Natural killer cell (primary cell): ENCODE data around the gene PLIN4. TPM values are rescaled to one million over a fixed set of nuclear protein-coding genes. Genes with fewer than 3 reads are reported as not detected.

Experiments
- ATAC-seq, 3 donors: fragments of 150-1000 bp in 2 of 3; fragments of 200-7000 bp in 1 of 3; cut with Tn5 transposase; 1 replicate in 1 of 3; 2 replicates in 2 of 3; pipeline ENCODE4 v1.10.0; 2021; ENCODE audit warnings: mild to moderate bottlenecking in 2 of 3, moderate library complexity in 2 of 3
- DNase-seq, 2 donors: peaks; one replicate each; pipeline versions ENCODE4 v3.0.0 to v3.0.0-alpha.2; 2013 to 2021; ENCODE audit warnings: mixed read lengths in 1 of 2
- H3K27ac ChIP-seq: one replicate; pipeline ENCODE4 v1.5.1; 2013; ENCODE audit warnings: mild to moderate bottlenecking, low read length
- H3K27me3 ChIP-seq: one replicate; pipeline ENCODE4 v1.6.1; 2013; ENCODE audit warnings: low read length; ENCODE audit not compliant: control insufficient read depth, insufficient read depth
- H3K36me3 ChIP-seq: one replicate; pipeline ENCODE4 v1.6.1; 2013; ENCODE audit warnings: low read length; ENCODE audit not compliant: control insufficient read depth, insufficient read depth
- H3K4me1 ChIP-seq: one replicate; pipeline ENCODE4 v1.6.1; 2013; ENCODE audit warnings: low read length; ENCODE audit not compliant: control insufficient read depth, insufficient read depth
- H3K4me3 ChIP-seq: one replicate; pipeline ENCODE4 v1.5.1; 2013; ENCODE audit warnings: low read length
- H3K9me3 ChIP-seq: one replicate; pipeline ENCODE4 v1.6.1; 2013; ENCODE audit warnings: low read length; ENCODE audit not compliant: control insufficient read depth, insufficient read depth
- H3K27ac Mint-ChIP-seq, 2 donors: one replicate each; pipeline ENCODE4 v1.8.0; 2022; ENCODE audit warnings: mild to moderate bottlenecking in 2 of 2, mixed read lengths in 2 of 2, moderate library complexity in 1 of 2
- H3K27me3 Mint-ChIP-seq, 2 donors: one replicate each; pipeline ENCODE4 v1.8.0; 2022; ENCODE audit warnings: low read depth in 2 of 2, mixed read lengths in 2 of 2
- H3K36me3 Mint-ChIP-seq: one replicate; pipeline ENCODE4 v1.8.0; 2022; ENCODE audit warnings: mixed read lengths
- H3K4me1 Mint-ChIP-seq, 2 donors: one replicate each; pipeline ENCODE4 v1.8.0; 2022; ENCODE audit warnings: mixed read lengths in 2 of 2
- H3K4me3 Mint-ChIP-seq: one replicate; pipeline ENCODE4 v1.8.0; 2022; ENCODE audit warnings: mild to moderate bottlenecking, moderate library complexity, mixed read lengths
- H3K9me3 Mint-ChIP-seq, 2 donors: one replicate each; pipeline ENCODE4 v1.8.0; 2022; ENCODE audit warnings: mixed read lengths in 2 of 2
- WGBS: methylation state at CpG from one replicate; pipeline ENCODE4 v1.1.7; 2013; ENCODE audit warnings: missing lambda C conversion rate; ENCODE audit not compliant: insufficient coverage; 5-methylcytosine and 5-hydroxymethylcytosine counted together
- intact Hi-C: fragments of 100-400 bp; cut with micrococcal nuclease; formaldehyde crosslinking; loops from one replicate; pipeline ENCODE4 v1.14.2; 2022
- total RNA-seq, 4 donors: library from RNA; stranded (reverse); fragments of 120-200 nt in 1 of 4; gene quantifications; one replicate each; pipeline versions ENCODE4 v1.2.3 to v1.2.4, GENCODE V29; 2013 to 2022
- TF ChIP-seq, protein P1 (sequence below): fragments of 200-600 bp; IDR thresholded peaks from one replicate; pipeline ENCODE4 v1.8.0; 2022; ENCODE audit warnings: antibody characterized with exemption

Gene PLIN4
- total RNA-seq, 3 donors from 2014 or later (not counting 1 experiment from before 2014, with no cell fraction given), result 0.33 TPM; not detected in 2

DNA sequence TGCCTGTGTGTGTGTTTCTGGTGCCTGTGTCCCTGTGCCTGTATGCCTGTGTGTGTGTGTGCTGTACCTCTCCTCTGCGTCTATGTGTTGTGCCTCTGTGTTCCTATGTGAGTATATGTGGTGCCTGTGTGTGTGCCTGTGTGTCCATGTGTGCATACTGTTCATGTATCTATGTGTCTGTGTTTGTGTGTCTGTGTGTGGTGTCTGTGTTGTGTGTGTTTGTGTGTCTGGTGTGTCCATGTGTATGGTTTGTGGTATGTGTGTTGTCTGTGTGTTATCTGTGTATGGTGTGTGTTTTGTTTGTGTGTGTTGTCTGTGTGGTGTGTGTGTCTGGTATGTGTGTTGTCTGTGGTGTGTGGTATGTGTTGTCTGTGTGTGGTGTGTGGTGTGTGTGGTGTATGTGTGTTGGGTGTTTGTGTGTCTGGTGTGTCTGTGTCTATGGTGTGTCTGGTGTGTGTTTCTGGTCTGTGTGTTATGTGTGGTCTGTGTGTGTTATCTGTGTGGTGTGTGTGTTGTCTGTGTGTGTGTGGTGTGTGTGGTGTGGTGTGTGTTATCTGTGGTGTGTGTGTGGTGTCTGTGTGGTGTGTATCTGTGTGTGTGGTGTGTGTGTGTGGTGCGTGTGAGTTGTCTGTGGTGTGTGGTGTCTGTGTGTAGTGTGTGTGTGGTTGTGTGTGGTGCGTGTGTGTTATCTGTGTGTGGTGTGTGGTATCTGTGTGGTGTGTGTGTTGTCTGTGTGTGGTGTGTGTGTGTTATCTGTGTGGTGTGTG is 25.8 kb downstream of the PLIN4 start:
- ATAC-seq (no peak), DNase-seq (no peak)
- 90% methylated on average over 3 of the region's 3 CpGs for whole genome bisulfite sequencing
- Histone ChIP-seq H3K4me1 (no peaks in the 10 kb centered on the region), H3K27ac (no peak overlapping the region), H3K9me3 (no peaks in the 10 kb centered on the region), H3K4me3 (no peak overlapping the region), H3K27me3 (no peaks in the 10 kb centered on the region), H3K36me3 (peaks cover 48% of the 10 kb centered on the region)
- no peaks in the 10 kb centered on the region for H3K27me3 Mint-ChIP-seq
- no peak overlapping the region for H3K4me3 Mint-ChIP-seq
- intact Hi-C loops, result no loop called here
- TF ChIP-seq, protein P1, sequence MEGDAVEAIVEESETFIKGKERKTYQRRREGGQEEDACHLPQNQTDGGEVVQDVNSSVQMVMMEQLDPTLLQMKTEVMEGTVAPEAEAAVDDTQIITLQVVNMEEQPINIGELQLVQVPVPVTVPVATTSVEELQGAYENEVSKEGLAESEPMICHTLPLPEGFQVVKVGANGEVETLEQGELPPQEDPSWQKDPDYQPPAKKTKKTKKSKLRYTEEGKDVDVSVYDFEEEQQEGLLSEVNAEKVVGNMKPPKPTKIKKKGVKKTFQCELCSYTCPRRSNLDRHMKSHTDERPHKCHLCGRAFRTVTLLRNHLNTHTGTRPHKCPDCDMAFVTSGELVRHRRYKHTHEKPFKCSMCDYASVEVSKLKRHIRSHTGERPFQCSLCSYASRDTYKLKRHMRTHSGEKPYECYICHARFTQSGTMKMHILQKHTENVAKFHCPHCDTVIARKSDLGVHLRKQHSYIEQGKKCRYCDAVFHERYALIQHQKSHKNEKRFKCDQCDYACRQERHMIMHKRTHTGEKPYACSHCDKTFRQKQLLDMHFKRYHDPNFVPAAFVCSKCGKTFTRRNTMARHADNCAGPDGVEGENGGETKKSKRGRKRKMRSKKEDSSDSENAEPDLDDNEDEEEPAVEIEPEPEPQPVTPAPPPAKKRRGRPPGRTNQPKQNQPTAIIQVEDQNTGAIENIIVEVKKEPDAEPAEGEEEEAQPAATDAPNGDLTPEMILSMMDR, result no peak
- no peak overlapping the region for H3K27ac Mint-ChIP-seq
- H3K36me3 Mint-ChIP-seq, result no peaks in the 10 kb centered on the region
- no peaks in the 10 kb centered on the region for H3K9me3 Mint-ChIP-seq
- no peaks in the 10 kb centered on the region for H3K4me1 Mint-ChIP-seq

DNA sequence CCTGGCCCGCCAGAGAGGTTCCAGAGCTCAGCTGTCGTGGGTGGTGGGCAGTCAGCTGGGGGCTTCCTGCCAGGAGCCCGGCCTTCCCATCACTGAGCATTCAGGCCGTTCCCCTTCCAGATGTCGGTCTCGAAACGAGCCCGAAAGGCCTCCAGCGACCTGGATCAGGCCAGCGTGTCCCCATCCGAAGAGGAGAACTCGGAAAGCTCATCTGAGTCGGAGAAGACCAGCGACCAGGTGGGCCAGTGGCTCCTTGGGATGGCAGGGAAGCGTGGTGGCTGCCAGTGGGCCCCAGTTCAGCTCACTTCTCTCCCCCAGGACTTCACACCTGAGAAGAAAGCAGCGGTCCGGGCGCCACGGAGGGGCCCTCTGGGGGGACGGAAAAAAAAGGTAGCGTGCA is 26.8 kb downstream of the PLIN4 start:
- Mint-ChIP-seq H3K9me3 (no peaks in the 10 kb centered on the region), H3K27me3 (no peaks in the 10 kb centered on the region), H3K36me3 (no peaks in the 10 kb centered on the region), H3K27ac (no peak overlapping the region), H3K4me3 (no peak overlapping the region), H3K4me1 (no peaks in the 10 kb centered on the region)
- TF ChIP-seq, protein P1, result no peak
- Histone ChIP-seq H3K4me1 (no peaks in the 10 kb centered on the region), H3K27ac (no peak overlapping the region), H3K27me3 (no peaks in the 10 kb centered on the region), H3K36me3 (peaks cover 45% of the 10 kb centered on the region), H3K9me3 (no peaks in the 10 kb centered on the region), H3K4me3 (no peak overlapping the region)
- DNase-seq, result no peak
- ATAC-seq, result no peak
- 96% methylated on average over 21 of the region's 21 CpGs for WGBS
- intact Hi-C loops, result no loop called here

DNA sequence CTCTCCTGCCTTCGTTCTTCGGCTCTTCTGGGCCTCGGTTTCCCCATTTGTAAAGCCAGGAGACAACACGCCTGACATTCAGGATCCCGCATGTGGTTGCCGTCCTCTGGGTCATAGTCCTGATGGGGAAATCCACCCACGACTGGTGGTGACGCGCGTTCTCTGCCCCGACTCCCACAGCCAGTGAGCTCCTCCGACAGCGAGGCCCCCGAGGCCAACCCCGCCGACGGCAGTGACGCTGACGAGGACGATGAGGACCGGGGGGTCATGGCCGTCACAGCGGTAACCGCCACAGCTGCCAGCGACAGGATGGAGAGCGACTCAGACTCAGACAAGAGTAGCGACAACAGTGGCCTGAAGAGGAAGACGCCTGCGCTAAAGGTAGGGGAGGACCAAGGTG is 29.8 kb downstream of the PLIN4 start:
- Mint-ChIP-seq H3K9me3 (no peaks in the 10 kb centered on the region), H3K27ac (no peak overlapping the region), H3K36me3 (no peaks in the 10 kb centered on the region), H3K4me3 (no peak overlapping the region), H3K4me1 (no peaks in the 10 kb centered on the region), H3K27me3 (no peaks in the 10 kb centered on the region)
- TF ChIP-seq, protein P1, result no peak
- Histone ChIP-seq H3K4me3 (no peak overlapping the region), H3K27me3 (no peaks in the 10 kb centered on the region), H3K27ac (no peak overlapping the region), H3K4me1 (no peaks in the 10 kb centered on the region), H3K36me3 (peaks cover 27% of the 10 kb centered on the region), H3K9me3 (no peaks in the 10 kb centered on the region)
- DNase-seq, result no peak
- no peak for ATAC-seq
- intact Hi-C loops, result no loop called here
- 96% methylated on average over 29 of the region's 29 CpGs for WGBS

DNA sequence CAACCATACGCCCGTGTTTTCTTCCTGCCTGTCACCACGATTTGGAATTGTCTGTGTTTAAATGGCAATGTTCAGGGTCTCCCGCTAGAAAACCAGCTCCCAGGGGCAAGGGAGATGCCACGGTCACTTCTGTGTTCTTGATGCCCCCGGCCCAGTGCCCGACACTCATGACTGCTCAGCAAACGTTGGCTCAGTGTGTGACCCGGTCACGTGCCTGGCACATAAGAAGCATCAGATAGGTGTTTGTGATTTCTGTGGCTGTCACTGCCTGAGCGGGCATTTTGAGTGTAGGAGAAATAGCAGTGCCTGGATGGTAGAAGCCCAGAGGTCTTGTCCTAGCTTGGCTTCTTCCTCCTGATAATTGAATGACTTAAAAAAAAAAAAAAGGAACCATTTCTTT is 30.7 kb downstream of the PLIN4 start:
- H3K27ac ChIP-seq, result no peak overlapping the region
- no peak overlapping the region for H3K4me3 Mint-ChIP-seq
- no peaks in the 10 kb centered on the region for H3K4me1 Mint-ChIP-seq
- peaks cover 23% of the 10 kb centered on the region for H3K36me3 ChIP-seq
- no peak overlapping the region for H3K4me3 ChIP-seq
- TF ChIP-seq, protein P1, result no peak
- H3K36me3 Mint-ChIP-seq, result no peaks in the 10 kb centered on the region
- intact Hi-C loops, result no loop called here
- ATAC-seq (no peak), DNase-seq (no peak)
- no peaks in the 10 kb centered on the region for H3K27me3 ChIP-seq
- H3K27me3 Mint-ChIP-seq, result no peaks in the 10 kb centered on the region
- H3K9me3 ChIP-seq, result no peaks in the 10 kb centered on the region
- H3K4me1 ChIP-seq, result no peaks in the 10 kb centered on the region
- WGBS, result 96% methylated on average over 11 of the region's 11 CpGs
- H3K27ac Mint-ChIP-seq, result no peak overlapping the region
- H3K9me3 Mint-ChIP-seq, result no peaks in the 10 kb centered on the region
